ENCODE data around the gene S100P.

Gene S100P

GRCh38 chr4:6673191-6673659 is 20.5 kb upstream of the S100P start:
- DNase-seq (ENCODE audit: low spot score) = peak; percentile 50

DNA sequence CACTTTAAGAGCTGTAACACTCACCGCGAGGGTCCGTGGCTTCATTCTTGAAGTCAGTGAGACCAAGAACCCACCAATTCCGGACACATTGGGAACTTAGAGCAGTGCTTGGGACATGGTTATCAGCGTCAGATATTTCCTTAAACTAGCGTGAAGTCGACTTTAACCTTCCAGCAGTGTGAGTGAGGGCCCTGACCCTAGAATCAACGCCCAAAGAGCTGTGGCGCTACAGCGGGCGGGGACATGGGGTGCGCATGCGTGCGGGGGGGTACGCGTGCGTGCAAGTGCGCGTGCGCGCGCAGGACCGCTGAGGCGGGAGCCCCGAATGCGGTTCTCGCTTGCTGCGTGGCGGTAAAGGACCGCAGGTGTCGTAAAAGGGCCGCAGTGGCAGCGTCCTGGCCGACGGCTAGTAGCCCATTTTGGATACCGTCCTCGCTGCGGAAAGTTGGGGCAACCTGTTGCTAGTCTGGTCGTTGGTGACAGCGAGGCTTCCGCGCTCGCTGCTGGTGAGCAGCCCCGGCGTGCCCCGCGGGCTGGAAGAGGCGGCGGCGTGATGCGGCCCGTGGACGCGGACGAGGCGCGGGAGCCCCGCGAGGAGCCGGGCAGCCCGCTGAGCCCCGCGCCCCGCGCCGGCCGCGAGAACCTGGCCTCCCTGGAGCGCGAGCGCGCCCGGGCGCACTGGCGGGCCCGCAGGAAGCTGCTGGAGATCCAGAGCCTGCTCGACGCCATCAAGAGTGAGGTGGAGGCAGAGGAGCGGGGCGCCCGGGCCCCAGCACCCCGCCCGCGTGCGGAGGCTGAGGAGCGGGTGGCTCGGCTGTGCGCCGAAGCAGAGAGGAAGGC is 19.8 kb upstream of the S100P start:
- DNase-seq (ENCODE audit: low spot score) = peak; percentile 92

GRCh38 chr4:6674500-6675149 is 19.1 kb upstream of the S100P start:
- peak; percentile 73 for DNase-seq (ENCODE audit: low spot score)

GRCh38 chr4:6676722-6677558 is 16.7 kb upstream of the S100P start:
- no peak for DNase-seq (ENCODE audit: low spot score)

- peak; percentile 12 for DNase-seq (ENCODE audit: low spot score)
These were observed 13.2 kb upstream of the S100P start for GRCh38 chr4:6680372-6681034.

DNA sequence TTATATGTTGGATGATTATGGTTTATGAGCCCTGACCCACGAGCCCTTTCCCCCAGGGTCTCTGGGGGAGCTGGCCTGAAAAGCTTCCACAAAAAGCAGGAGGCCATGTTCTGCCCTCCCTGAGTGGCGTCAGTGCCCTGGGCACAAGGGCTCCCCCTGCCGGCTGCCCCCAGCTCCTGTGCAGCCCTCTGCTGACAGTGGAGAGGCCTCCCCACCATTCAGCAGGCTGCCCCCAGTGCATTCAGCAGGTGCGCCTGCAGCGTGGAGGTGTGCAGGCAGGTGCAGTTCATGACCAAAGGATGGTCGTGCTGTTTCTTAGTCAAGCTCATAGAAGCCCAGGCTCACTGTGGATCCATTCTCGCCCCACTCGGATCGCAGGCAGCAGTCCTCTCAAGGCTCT is 12.5 kb upstream of the S100P start:
- DNase-seq (ENCODE audit: low spot score) = no peak

DNA sequence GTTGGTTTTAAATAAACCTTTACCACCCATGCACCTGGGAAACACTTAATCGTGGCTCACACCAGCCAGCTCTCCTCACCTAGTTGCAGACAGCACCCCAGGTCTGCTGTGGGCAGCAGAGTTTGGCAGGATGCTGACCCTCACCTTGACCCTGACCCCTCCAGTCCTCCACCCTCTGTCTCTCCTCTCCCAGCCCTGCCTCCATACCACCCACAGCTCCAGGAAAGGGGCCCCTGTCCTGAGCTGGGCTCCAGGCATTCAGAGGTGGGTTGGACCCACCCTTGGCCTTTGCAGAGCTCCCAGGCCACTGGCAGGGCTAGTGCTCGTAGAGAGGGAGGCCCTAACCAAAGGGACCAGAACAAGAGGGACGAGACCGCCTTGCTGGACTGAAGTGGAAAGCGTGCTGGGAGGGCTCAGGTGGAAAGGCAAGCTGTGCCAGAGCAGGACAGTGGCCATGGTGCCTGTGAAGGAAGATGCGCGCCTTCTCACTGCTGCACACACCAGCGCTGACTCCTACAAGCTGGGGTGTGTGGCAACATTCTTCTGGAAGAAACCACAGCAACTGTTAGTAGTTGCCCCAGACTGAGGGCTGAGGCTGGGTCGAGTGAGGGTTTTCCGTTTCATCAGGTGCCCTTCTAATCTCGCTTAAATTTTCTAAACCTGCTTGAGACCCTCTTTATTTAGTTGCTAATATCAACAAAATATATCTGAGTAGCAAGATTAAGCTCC is 10.7 kb upstream of the S100P start:
- DNase-seq (ENCODE audit: low spot score) = no peak

DNA sequence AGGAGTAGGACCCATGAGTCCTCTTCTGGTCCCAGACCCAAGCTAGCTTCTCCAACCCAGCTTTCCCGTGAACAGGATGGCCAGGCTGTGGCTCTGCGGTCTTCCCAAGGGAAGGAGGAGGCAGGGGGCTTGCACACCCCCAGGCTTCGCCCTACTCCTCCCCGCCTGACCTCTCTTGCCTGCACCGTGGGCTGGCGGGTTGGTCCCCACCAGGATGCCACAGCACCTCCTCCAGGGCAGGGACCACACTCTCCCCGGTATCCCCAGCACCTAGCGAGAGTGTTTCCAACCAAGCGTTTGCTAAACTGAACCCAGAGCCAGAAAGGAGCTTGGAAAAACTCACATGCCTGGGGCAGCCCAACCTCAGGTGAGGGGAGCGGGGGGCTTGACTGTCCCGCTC is 9.0 kb upstream of the S100P start:
- DNase-seq (ENCODE audit: low spot score) = no peak

GRCh38 chr4:6686104-6686787 is 7.4 kb upstream of the S100P start:
- no peak for DNase-seq (ENCODE audit: low spot score)

- DNase-seq (ENCODE audit: low spot score) = no peak
These were observed 5.5 kb upstream of the S100P start for GRCh38 chr4:6687947-6688878.

DNA sequence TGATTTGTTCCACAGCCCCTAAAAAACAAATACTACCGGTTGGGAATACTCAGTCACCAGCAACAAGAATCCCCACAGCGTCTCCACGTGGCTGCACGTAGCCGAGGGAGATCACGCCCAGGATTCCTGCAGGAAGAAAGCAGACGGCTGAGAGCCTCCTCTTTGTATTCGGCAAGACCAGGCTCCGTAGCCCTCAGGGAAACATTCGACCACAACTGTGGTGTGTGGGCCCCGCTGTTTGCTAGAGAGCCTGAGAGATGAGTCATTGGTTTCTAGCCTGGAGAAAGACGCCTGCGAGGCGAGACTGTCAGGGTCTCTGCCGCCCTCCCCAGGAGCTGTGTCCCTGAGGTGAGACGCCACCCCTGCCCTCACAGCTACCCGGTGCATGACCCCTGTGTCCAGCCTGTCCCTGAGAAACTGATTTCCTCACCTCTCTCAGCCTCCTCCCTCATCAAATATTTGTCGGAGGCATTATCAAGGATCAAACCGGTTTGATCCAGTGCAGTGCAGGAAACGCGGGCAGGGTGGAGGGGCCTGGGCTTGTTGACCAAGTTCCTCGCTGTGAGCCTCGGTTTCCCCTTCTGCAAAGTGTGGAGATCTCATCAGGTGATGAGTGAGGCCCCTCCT is 4.7 kb upstream of the S100P start:
- peak; percentile 92 for DNase-seq (ENCODE audit: low spot score)

- DNase-seq (ENCODE audit: low spot score) = peak; percentile 43
These were observed 4.1 kb upstream of the S100P start for GRCh38 chr4:6689506-6689960.

DNA sequence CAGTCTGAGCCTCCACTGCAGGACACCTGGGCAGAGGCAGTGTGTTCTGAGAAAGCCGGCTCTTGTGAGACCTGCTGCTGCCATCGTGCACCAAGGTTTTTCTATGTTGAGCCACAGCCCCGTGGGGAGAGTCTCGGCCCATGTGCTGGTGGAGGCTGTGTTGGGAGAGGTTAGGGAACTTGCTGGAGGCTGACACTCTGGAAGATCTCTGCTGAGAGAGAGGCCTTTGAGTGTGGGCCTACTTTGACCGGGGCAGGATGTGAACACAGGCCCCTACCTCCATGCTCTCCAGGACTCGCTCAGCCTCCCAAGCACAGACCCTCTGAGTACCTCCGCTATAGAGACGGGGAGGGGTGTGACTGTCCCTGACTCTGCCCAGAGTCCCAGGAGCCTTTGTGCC is 1.3 kb upstream of the S100P start:
- DNase-seq (ENCODE audit: low spot score) = no peak

DNA sequence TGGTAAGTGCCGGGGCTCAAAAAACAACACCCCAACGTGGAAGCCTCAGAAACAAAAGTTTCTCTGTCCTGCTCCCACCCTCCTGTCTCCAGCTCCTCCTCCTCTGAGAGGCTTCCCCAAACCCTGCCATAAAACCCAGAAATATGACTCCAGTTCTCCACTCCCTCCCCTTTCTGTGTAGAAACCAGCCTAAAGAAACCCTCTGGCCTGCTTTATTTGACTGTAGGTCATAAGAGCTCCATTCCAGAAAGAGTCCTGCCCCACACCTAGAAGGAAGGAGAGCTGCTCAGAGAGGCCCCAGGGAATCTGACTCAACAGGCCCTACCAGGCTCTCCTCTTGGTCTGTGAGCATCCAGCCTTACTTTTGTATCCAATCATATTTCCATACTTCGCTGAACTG is 872 bp upstream of the S100P start:
- peak; percentile 77 for DNase-seq (ENCODE audit: low spot score)

DNA sequence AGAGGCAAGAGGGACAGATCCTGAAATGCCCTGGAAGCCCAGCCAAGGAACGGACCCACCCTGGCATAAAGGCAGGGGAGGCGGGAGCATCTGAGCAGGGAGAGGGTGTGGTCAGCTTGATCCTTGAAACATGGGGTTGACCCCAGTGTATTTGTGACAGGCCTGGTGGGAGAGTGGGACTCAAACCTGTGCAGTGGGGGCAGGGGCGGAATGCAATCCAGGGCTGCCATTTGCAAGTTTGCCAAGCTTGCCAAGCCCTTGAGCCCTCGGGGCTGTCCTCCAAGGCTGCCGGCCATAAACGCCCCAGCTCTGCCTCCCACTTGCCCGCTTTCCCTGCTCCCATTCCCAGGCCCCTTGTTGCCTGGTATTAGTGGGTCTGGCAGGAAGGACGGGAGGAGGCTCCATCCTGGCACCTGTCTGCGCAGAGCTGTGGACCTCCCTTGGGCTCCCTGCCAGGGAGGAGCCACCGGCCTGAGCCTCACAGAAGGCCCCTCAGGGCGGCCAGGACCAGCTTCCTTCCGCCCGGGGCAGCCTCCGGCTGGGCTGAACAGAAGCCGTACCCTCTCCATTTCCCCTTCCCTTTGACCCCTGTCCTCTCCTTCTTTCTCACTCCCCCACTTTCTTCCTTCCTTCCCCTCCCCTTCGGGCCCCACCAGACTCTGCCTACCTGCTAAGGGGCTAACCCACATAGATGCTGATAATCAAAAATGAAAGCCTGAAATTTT is 661 bp downstream of the S100P start:
- DNase-seq (ENCODE audit: low spot score) = no peak

DNA sequence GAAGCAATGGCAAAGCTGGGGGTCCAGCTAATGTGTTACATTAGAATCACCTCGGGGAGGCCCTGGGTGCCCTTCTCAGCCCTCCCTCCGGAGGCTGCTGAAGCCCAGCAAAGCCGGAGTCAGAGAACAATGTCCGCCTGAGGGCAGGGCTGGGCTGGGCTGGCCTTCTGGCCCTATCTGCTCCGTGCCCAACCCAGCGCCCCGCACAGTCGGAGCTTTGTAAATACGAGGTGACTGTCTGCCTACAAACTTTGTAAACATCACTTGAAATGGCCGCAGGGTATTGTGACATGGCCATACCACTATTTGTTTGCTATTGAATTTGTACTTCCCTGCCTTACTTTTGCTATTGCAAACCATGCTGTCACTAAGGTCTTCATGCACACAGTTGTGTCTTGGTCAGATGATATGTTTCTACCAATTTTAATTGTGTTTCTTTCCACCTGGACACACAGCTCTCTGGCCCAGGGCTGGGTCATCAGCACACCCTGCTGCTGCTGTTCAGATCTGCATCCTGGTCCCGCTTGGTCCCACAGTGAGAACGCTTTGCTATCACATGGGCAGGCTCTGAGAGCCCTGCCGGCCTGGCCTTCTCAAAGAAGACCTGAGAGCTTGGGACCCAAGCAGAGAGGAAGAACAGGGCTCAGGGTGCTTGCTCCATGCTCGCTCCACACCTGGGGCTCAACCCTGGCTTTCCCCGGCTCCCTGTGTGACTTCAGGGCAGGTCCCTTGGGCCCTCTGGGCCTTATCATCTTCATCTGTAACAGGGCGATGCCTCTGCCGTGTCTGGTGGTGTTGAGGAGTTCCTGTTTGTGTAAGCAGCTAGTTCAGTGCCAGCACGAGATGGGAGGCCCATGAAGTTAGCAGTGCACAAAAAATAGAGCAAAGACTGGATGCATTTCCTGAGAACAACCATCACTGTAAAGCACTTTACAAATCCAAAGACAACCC is 2.3 kb downstream of the S100P start:
- no peak for DNase-seq (ENCODE audit: low spot score)

GRCh38 chr4:6696611-6697010 is 2.9 kb downstream of the S100P start:
- no peak for DNase-seq (ENCODE audit: low spot score)
